CD4-positive, alpha-beta T cell (primary cell): ENCODE results near the gene NKAPD1. TPM values are rescaled to one million over a fixed set of nuclear protein-coding genes. Genes with fewer than 3 reads are reported as not detected.
A peak's percentile ranks its signal among the peaks of the same experiment; 100 is the strongest.

Experiments used
- ATAC-seq: fragments of 200-7000 bp; cut with Tn5 transposase; one replicate; pipeline ENCODE4 v1.10.0; 2022; ENCODE audit warnings: mild to moderate bottlenecking; ENCODE audit not compliant: poor library complexity
- CTCF ChIA-PET: fragments of 350-600 bp; sonication (Branson Sonifier 250); formaldehyde crosslinking; loops from one replicate; lab custom pipeline; 2021; ENCODE audit warnings: antibody characterized with exemption, inconsistent platforms; lab: Charles Lee
- POLR2A ChIA-PET: fragments of 350-600 bp; sonication (Branson Sonifier 250); formaldehyde crosslinking; loops from one replicate; lab custom pipeline; 2021; ENCODE audit warnings: antibody characterized with exemption, inconsistent platforms; lab: Charles Lee
- DNase-seq, 14 experiments: peaks; one replicate each; pipeline ENCODE4 v3.0.0-alpha.2; 2013 to 2020; ENCODE audit warnings: mixed read lengths in 2 of 14
- H3K27ac ChIP-seq, 2 donors: one replicate each; pipeline versions ENCODE4 v1.5.1 to v1.7.0; 2013; ENCODE audit warnings: low read length in 2 of 2, low read depth in 1 of 2, mild to moderate bottlenecking in 1 of 2
- H3K27me3 ChIP-seq, 2 experiments: 1 replicate in 1 of 2; 2 replicates in 1 of 2; pipeline versions ENCODE4 v1.6.1 to v1.7.0; 2013; ENCODE audit warnings: low read length in 2 of 2, control low read depth in 1 of 2, mild to moderate bottlenecking in 1 of 2, moderate library complexity in 1 of 2; ENCODE audit not compliant: insufficient read depth in 2 of 2, control insufficient read depth in 1 of 2
- H3K36me3 ChIP-seq: one replicate; pipeline ENCODE4 v1.6.1; 2013; ENCODE audit warnings: low read length, control low read depth; ENCODE audit not compliant: insufficient read depth
- H3K4me1 ChIP-seq: one replicate; pipeline ENCODE4 v1.6.1; 2013; ENCODE audit warnings: low read length, control low read depth; ENCODE audit not compliant: insufficient read depth
- H3K4me3 ChIP-seq: one replicate; pipeline ENCODE4 v1.5.1; 2013; ENCODE audit warnings: mild to moderate bottlenecking, low read length, moderate library complexity
- H3K9me3 ChIP-seq, 2 experiments: 1 replicate in 1 of 2; 2 replicates in 1 of 2; pipeline versions ENCODE4 v1.6.1 to v1.7.0; 2013; ENCODE audit warnings: low read length in 2 of 2, mild to moderate bottlenecking in 2 of 2, control low read depth in 1 of 2, moderate library complexity in 1 of 2; ENCODE audit not compliant: control insufficient read depth in 1 of 2, insufficient read depth in 1 of 2
- H3K27ac Mint-ChIP-seq: one replicate; pipeline ENCODE4 v1.8.0; 2020; ENCODE audit warnings: mixed read lengths
- H3K27me3 Mint-ChIP-seq: one replicate; pipeline ENCODE4 v1.8.0; 2021; ENCODE audit warnings: mixed read lengths
- H3K36me3 Mint-ChIP-seq: one replicate; pipeline ENCODE4 v1.8.0; 2021; ENCODE audit warnings: low read depth, mixed read lengths
- H3K4me1 Mint-ChIP-seq: one replicate; pipeline ENCODE4 v1.8.0; 2021; ENCODE audit warnings: low read depth, mixed read lengths
- H3K4me3 Mint-ChIP-seq: one replicate; pipeline ENCODE4 v1.8.0; 2020; ENCODE audit warnings: mild to moderate bottlenecking, mixed read lengths
- H3K9me3 Mint-ChIP-seq: one replicate; pipeline ENCODE4 v1.8.0; 2020; ENCODE audit warnings: mixed read lengths
- CTCF ChIP-seq: fragments of 200-600 bp; IDR thresholded peaks from one replicate; pipeline ENCODE4 v1.8.0; 2022; ENCODE audit warnings: antibody characterized with exemption, mild to moderate bottlenecking
- intact Hi-C, 2 experiments: fragments of 100-400 bp; cut with DNase I in 1 of 2; cut with micrococcal nuclease in 1 of 2; formaldehyde crosslinking; loops; one replicate each; pipeline versions ENCODE4 v1.15.1 to v1.9.0; 2023 to 2025; cut with DNase I, micrococcal nuclease
- total RNA-seq, 174 experiments: library from RNA in 2 of 174; stranded (reverse) in 2 of 174; gene quantifications; one replicate each; pipeline ENCODE4 v1.2.3 and lab custom pipeline; 2021 to 2026

NKAPD1 gene
- total RNA-seq, 2 experiments from 2014 or later: 14.8 to 16.0 TPM

DNA sequence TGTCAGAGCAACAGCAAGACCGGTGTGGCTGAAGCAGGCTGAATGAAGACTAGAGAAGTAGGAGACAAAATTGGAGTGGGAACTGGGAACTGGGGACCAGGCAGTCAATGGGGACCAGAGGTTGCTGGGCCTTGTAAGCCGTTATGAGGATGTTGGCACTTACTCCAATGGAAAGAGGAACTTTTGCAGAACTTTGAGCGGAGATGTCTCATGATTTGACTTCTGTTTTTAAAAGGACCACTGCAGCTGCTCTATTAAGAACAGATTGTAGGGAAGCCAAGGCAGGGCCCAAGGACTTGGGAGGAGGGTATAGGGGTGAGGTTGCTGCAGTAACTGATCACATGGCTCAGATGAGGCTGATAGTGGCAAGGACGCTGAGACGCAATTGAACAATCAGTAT is 55.6 kb downstream of the NKAPD1 start:
- Mint-ChIP-seq H3K4me1 (no peaks in the 10 kb centered on the region), H3K9me3 (no peaks in the 10 kb centered on the region), H3K27ac (no peak overlapping the region), H3K27me3 (no peaks in the 10 kb centered on the region), H3K4me3 (no peak overlapping the region), H3K36me3 (no peaks in the 10 kb centered on the region)
- intact Hi-C loops: no loop called here
- ATAC-seq: no peak
- Histone ChIP-seq H3K4me1 (no peaks in the 10 kb centered on the region), H3K4me3 (no peak overlapping the region), H3K27me3 (no peaks in the 10 kb centered on the region), H3K36me3 (no peaks in the 10 kb centered on the region), H3K9me3 (no peaks in the 10 kb centered on the region), H3K27ac (no peak overlapping the region)
- peak in 2 of 14 experiments; percentile 33 to 34 for DNase-seq
- TF ChIP-seq CTCF: no peak
- ChIA-PET CTCF (no interaction called here), POLR2A (no interaction called here)

DNA sequence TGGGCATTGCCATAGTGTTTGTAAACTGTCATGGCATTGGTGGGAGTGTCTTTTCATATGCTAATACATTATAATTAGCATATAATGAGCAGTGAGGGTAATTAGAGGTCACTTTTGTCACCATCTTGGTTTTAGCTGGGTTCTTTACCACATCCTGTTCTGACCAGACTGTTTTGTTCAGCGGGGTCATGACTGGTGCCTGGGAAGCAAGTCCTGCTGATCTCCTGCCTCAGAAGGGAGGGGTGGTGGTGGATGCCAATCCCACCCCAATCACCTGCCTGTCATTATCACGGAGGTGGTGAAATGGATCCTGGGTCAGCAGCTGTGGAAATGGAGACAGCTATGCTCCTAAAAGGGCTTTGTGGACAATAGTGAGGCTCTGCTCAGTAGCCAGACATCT is 58.6 kb downstream of the NKAPD1 start:
- H3K4me3 ChIP-seq: no peak overlapping the region
- ChIA-PET POLR2A (no interaction called here), CTCF (no interaction called here)
- H3K36me3 ChIP-seq: no peaks in the 10 kb centered on the region
- H3K4me1 ChIP-seq: no peaks in the 10 kb centered on the region
- H3K27ac ChIP-seq: no peak overlapping the region
- H3K27me3 ChIP-seq: no peaks in the 10 kb centered on the region
- ATAC-seq (no peak), DNase-seq (no peak)
- intact Hi-C loops: no loop called here
- no peak for TF ChIP-seq CTCF
- Mint-ChIP-seq H3K27me3 (no peaks in the 10 kb centered on the region), H3K4me1 (no peaks in the 10 kb centered on the region), H3K4me3 (no peak overlapping the region), H3K27ac (no peak overlapping the region), H3K36me3 (no peaks in the 10 kb centered on the region), H3K9me3 (no peaks in the 10 kb centered on the region)
- H3K9me3 ChIP-seq: no peaks in the 10 kb centered on the region

GRCh38 chr11:112134473-112134872 is 60.4 kb downstream of the NKAPD1 start:
- H3K27me3 Mint-ChIP-seq: no peaks in the 10 kb centered on the region
- H3K36me3 ChIP-seq: no peaks in the 10 kb centered on the region
- DNase-seq: no peak
- H3K27me3 ChIP-seq: no peaks in the 10 kb centered on the region
- intact Hi-C loops: no loop called here
- ChIA-PET CTCF (interaction anchor here (0.6 kb wide), 1 partner anchor 21 kb away, joined by 3 read pairs; no protein-coding TSS in a partner anchor), POLR2A (interaction anchor here (0.8 kb wide), 1 partner anchor 419 kb away, joined by 4 read pairs; no protein-coding TSS in a partner anchor)
- no peaks in the 10 kb centered on the region for H3K9me3 ChIP-seq
- ATAC-seq: no peak
- no peaks in the 10 kb centered on the region for H3K4me1 ChIP-seq
- H3K4me3 ChIP-seq: no peak overlapping the region
- no peak for TF ChIP-seq CTCF
- no peak overlapping the region for H3K27ac ChIP-seq
- no peak overlapping the region for H3K4me3 Mint-ChIP-seq
- no peak overlapping the region for H3K27ac Mint-ChIP-seq
- no peaks in the 10 kb centered on the region for H3K9me3 Mint-ChIP-seq
- no peaks in the 10 kb centered on the region for H3K4me1 Mint-ChIP-seq
- no peaks in the 10 kb centered on the region for H3K36me3 Mint-ChIP-seq

Other genes with a start within 250 kb of the NKAPD1 start
- gene ALG9, start 202.7 kb upstream of the NKAPD1 start, total RNA-seq: 10 to 100 TPM; 31.1 to 33.4 TPM
- gene FDXACB1, start 195.1 kb upstream of the NKAPD1 start, total RNA-seq: 1 to 10 TPM; 3.4 to 3.9 TPM
- gene CFAP68, start 194.8 kb upstream of the NKAPD1 start, total RNA-seq: 10 to 100 TPM; 18.7 to 21.0 TPM
- not detected for gene CRYAB, start 162.5 kb upstream of the NKAPD1 start, total RNA-seq
- gene HSPB2, start 161.6 kb upstream of the NKAPD1 start, total RNA-seq: not detected
- gene C11orf52, start 155.4 kb upstream of the NKAPD1 start, total RNA-seq: not detected
- under 1 TPM; 0.78 to 0.85 TPM for gene DIXDC1, start 137.0 kb upstream of the NKAPD1 start, total RNA-seq
- gene DLAT, start 48.9 kb upstream of the NKAPD1 start, total RNA-seq: 10 to 100 TPM; 10.7 to 10.8 TPM
- gene PIH1D2, start 282 bp upstream of the NKAPD1 start, total RNA-seq: not detected
- gene TIMM8B, start 12.5 kb downstream of the NKAPD1 start, total RNA-seq: 10 to 100 TPM in 1 of 2 experiments, 1 to 10 TPM in 1; 9.1 to 10.5 TPM
- gene SDHD, start 12.6 kb downstream of the NKAPD1 start, total RNA-seq: 10 to 100 TPM; 24.8 to 29.4 TPM
- gene IL18, start 89.8 kb downstream of the NKAPD1 start, total RNA-seq: under 1 TPM in 1 of 2 experiments, not detected in 1; 0.27 TPM
- gene TEX12, start 93.1 kb downstream of the NKAPD1 start, total RNA-seq: under 1 TPM; 0.39 to 0.82 TPM
- gene BCO2, start 101.2 kb downstream of the NKAPD1 start, total RNA-seq: 1 to 10 TPM; 1.1 to 1.5 TPM
- 10 to 100 TPM; 82.9 to 86.2 TPM for gene PTS, start 152.1 kb downstream of the NKAPD1 start, total RNA-seq
- not detected for gene PLET1, start 186.6 kb downstream of the NKAPD1 start, total RNA-seq